CMK (cell line): Measurements from ENCODE around the gene ENTREP3.

Experiments used
- DNase-seq: peaks from one replicate; pipeline ENCODE4 v3.0.0-alpha.2; 2010; ENCODE audit warnings: low read depth

ENTREP3 gene

DNA sequence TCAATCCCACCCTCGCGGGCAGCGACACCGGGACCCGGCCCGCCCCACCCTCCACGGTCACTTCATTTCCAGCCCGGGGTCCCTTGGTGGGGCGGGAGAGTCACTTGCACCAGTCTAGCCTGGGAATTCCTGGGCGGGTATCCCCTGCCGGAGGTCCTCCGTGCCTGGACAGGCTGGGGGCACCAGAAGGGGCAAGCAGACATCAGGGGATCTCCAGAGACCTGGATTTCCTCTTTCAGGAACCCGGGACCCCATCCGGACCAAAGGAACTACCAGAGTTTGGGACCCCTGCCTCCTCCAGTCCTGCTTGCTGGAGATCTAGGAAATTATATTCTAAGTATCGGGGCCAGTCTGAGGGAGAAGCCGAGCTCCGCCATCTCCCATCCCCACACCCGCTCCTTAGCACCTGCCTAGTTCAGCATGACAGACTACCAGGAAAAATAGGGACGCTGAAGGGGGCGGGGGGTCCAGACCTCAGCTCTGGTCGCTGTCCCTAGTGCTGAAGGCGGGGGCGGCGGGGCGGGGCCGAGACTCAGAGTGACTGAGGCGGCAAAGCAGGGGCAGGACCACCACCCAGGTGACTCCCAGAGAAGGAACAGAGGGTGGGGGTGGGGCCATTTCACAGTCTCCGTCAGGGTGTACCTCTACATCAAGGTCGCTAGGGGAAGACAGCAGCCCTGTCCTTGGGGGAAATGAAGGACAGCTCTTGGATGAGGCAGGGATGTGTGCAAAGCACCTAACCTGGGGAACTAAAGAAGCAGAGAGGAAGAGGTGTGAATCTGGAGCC lies 22.8 kb upstream of the ENTREP3 start:
- no peak for DNase-seq

- peak; percentile 95 for DNase-seq
These were observed 22.0 kb upstream of the ENTREP3 start, which contains the start of gene HCN3 for GRCh38 chr1:155277070-155277901. TSS of gene HCN3 (plus strand) at chr1:155277463. CDS start at chr1:155277591, 128 bp downstream.

DNA sequence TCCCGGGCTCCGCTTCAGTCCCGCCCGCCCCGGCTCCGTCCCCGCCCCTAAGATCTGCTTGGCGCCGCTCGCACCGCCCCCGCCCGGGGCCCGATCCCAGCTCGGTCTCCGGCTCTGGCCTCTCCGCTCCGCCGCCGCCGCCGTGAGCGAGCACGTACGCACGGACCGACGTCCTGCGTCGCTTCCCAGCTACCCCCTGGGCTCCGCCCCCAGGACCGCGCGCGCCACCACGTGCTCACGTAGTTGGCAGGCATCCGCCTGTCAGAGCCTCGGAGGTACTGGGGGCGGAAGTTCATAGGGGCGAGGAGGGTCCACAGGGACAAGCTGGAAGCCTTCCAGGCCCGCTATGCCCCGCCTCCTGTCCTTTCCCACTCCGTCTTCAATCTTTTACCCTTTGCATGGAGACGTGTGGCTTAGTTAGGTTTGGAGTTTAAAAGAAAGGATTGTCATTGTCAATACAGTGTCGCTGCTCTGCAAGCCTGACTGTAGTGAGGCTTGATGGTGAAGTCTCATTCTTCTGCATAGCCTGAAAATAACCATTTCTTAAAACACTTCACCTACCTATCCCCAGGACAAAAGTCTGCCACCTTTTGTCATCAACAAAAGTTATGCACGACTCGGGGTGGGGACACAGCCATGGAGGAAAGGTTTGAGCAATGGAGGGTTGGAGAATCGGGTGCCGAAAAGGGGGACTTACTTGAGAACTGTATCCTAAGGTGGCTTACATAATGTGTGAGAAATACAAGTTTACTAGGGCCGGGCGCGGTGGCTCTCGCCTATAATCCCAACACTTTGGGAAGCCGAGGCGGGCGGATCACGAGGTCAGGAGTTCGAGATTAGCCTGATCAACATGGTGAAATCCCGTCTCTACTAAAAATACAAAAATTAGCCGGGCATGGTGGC lies 18.3 kb upstream of the ENTREP3 start, which contains the start of gene CLK2:
Gene CLK2 (minus strand): TSS at position 162 of the 903 bp plus-strand sequence. CDS start 2,527 bp downstream, outside the sequence.
- peak; percentile 96 for DNase-seq

GRCh38 chr1:155272466-155273342 lies 17.4 kb upstream of the ENTREP3 start:
- DNase-seq = no peak

DNA sequence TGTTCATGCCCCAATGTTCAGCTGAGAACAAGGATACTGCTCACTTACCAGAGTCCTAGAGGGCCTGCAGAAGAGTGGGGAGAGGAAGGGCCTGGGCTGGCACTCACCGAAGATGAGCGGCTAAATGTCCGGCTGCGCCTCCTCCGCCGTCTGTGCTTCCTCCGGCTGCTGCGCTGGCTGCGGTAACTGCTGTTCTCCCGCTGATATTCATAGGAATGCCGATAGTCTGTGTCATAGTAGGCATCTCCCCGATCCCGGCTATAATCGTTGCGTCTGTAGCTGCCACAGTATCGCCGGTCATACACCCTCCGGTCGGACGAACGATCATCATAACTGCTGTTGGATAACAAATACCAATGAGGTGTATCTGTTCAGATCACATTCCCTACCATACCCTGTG lies 14.1 kb upstream of the ENTREP3 start:
- DNase-seq = no peak

DNA sequence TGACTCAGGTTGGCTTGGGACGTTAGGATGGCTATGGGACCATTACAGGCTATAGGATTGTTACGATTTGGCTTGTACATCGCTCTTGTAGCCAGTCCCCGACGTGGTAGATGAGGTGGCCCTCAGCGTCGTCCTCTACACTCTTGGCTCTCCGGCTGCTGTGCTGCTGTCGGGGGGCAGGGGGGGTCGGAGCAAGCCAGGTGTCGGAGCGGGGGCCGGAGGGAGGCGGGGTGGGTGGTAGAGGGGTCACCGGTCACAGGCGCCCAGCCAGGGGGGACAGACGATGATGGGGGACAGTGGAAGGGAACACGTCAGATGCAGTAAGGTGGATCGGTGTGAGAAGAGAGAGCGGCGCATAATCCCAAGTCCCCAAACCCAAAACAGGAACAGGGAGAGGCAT lies 13.3 kb upstream of the ENTREP3 start:
- DNase-seq = no peak

GRCh38 chr1:155267373-155267772 lies 12.1 kb upstream of the ENTREP3 start:
- DNase-seq = no peak

DNA sequence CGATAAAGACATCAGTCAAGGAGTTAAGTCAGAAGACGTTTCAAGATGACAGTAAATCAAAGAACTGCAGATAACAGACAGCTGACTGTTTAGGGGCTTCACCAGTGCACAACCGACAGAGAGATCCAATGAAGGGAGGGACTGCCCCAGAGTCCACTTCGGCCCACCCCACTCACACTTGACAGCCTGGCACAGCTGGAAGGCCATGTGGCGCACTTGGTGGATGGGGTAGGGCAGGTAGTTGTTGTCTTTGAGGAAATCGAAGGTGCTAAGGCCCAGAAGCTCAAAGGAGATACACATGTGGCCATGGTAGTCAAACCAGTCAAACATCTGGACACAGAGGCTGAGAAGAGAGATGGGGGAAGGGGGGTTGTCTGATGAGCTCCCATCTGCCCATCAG lies 11.3 kb upstream of the ENTREP3 start:
- no peak for DNase-seq

DNA sequence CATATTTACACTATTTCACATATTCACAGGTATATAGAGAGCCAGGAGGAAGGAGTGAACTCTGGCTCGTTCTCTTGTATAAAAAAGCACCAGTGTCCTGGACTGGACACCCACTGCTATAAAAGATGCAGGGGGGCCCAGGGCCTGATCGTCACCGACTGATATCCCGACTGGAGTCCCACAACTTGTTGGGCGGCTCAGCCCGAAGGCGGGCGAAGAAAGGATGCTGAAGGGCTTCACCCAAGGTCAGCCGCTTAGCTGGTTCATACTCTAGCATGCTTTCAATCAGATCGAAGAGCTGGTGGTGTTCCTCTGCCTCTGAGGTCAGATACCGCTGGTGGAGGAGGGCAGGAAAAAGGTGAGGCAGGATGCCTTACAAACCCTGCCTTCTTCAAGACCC lies 7.8 kb upstream of the ENTREP3 start:
- DNase-seq = no peak

DNA sequence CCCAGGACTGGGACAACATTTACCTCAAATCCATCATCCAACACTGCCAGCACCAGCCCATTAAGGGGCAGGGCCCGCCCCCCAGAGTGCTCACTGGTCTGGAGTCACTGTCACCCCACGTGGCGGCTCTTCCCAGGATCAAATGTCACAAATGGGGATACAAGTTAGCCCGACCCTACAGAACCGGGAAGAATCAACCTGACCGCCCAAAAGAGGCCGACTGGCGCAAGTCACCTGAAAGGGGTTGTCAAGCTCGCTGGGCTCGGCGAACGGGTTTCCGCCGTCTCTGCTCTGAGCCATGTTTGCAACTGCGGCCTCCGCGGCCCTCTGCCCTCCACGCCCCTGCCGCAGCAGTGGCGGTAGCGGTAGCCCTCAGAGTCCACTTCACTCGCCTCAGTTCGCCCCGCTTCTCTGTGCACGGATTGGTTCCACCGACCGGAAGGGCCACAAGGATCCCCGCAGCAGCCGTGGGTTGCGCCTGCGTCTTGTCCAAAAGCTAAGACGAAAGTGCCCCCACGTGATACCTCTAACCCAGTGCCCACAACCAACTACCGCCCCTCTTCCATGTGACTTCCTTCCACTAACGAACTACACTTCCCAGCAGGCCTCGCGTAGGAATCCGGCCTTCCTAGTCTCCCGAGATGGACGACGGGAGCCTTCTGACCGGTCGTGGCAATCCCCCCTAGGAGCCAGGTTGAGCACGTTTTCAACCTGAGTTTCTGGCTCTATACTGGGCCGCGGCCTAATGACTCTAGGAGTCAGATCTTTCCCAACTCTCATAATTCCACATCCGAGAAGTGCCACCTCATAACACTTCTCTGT lies 6.8 kb upstream of the ENTREP3 start, which contains the start of gene SCAMP3:
Gene SCAMP3 (minus strand): TSS at position 509 of the 822 bp plus-strand sequence. CDS start 209 bp downstream, at position 300.
- peak; percentile 94 for DNase-seq

- no peak for DNase-seq
These were observed 6.2 kb upstream of the ENTREP3 start for GRCh38 chr1:155261493-155261851.

GRCh38 chr1:155260276-155260675 lies 5.0 kb upstream of the ENTREP3 start:
- no peak for DNase-seq

DNA sequence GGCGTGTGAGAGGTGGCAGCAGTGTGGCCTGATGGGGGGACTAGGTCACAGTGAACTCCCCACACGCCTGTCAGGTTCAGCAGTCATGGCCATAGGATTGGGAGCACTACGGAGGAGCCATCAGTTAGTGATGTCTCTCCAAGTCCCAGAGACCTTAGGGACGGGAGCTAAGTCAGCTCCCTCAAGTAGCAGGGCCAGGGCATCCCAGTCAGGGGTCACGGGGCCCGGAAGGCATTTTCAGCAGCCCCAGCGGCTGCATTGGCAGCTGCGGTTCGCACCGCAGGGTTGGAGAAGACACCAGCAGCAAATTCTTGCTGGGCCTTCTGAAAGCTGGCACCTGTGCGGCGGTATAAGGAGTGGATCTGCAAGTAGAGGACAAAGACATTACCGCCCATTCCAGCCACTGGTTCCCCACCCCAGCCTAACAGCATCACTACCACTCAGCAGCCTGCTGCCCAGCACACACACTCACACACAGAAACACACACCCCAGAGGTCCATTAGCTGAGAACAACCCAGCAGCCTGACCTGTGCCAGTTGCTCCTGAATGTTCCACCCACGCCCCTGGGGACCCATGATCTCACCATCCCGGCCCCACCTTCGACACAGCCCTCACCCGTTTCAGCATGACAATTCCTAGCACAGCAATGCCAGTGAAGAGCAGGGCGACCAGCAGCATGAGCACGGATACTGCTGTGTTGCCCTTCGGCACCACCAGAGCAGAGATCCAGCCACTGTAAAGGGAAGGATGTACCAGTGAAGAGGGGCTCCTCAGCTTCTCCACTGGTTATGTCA lies 972 bp upstream of the ENTREP3 start:
- DNase-seq = no peak

DNA sequence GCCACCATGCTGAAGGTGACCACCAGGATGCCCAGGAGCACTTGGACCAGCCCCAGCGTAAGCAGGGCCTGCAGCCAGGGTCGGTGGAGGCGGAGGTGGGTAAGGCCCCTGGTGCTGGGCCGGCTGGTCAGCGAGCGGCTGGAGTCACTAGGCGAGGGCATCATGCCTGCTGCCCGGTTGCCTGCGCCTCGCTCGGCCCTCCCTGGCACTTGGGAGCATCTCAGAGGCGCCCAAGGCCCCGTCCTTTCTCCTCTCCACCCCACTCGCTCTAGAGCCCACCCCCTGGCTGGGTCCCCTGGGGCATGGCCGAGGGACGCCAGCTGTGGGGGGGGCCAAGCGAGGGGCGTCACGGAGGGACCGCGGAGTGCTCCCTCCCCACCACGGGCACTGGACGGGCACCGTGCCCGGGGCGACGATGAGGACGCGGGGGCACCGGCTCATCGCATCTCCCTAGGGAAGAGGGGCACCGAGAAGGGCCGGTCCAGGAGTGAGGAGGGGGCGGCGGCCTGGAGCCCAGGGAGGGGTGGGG lies 505 bp downstream of the ENTREP3 start:
- DNase-seq = no peak

DNA sequence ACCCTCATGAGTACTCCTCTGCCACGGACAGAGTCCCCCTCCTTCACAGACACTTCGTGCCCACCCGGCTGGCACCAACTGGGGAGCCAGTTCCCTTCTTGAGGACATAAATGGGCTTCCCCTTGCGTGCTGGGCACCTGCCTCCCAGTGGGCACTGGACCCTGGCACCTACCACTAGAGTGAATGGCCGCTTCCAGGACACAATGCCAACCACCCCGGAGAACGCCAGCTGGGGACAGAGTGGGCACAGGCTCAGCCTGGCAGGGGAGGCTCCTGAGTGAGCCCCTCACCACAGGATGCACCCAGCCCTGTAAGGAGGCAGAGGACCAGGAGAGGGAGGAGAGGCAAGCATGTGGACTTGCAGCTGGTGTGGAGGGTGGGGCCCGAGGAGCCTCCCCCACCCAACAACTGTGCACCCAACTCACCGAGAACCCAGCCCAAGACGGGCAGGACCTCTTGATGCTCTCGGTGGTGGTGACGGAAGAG lies 1.0 kb downstream of the ENTREP3 start:
- DNase-seq = no peak

GRCh38 chr1:155253797-155254196 lies 1.5 kb downstream of the ENTREP3 start:
- no peak for DNase-seq

GRCh38 chr1:155253208-155253607 lies 2.1 kb downstream of the ENTREP3 start:
- no peak for DNase-seq

- DNase-seq = no peak
These were observed 3.7 kb downstream of the ENTREP3 start for GRCh38 chr1:155251566-155251965.
